Activated naive CD4-positive, alpha-beta T cell treated with anti-CD3 and anti-CD28 coated beads, Interleukin-2, amount 10 ng/mL, durations not matched to agents 7 days and 5 days (primary cell): ENCODE measurements around the gene PUM1.

Experiments
- CTCF ChIA-PET: fragments of 350-600 bp; sonication (Branson Sonifier 250); formaldehyde crosslinking; loops from one replicate; lab custom pipeline; 2021; ENCODE audit warnings: antibody characterized with exemption; lab: Charles Lee
- DNase-seq: peaks from one replicate; pipeline ENCODE4 v3.0.0-alpha.2; 2020
- H3K27ac Mint-ChIP-seq: one replicate; pipeline ENCODE4 v1.8.0; 2021; ENCODE audit warnings: mild to moderate bottlenecking, moderate library complexity, mixed read lengths
- H3K27me3 Mint-ChIP-seq: one replicate; pipeline ENCODE4 v1.8.0; 2021; ENCODE audit warnings: mild to moderate bottlenecking, mixed read lengths
- H3K36me3 Mint-ChIP-seq: one replicate; pipeline ENCODE4 v1.8.0; 2021; ENCODE audit warnings: mixed read lengths
- H3K4me1 Mint-ChIP-seq: one replicate; pipeline ENCODE4 v1.8.0; 2021; ENCODE audit warnings: mixed read lengths
- H3K4me3 Mint-ChIP-seq: one replicate; pipeline ENCODE4 v1.8.0; 2021; ENCODE audit warnings: mild to moderate bottlenecking, moderate library complexity, mixed read lengths
- H3K9me3 Mint-ChIP-seq: one replicate; pipeline ENCODE4 v1.8.0; 2021; ENCODE audit warnings: mixed read lengths

Gene PUM1

GRCh38 chr1:30907481-30908315, 157.8 kb downstream of the PUM1 start:
- no peaks in the 10 kb centered on the region for H3K9me3 Mint-ChIP-seq
- H3K27ac Mint-ChIP-seq, result no peak overlapping the region
- CTCF ChIA-PET, result interaction anchor here (1.3 kb wide), 1 partner anchor 187 kb away, joined by 3 read pairs; no protein-coding TSS in a partner anchor
- H3K4me1 Mint-ChIP-seq, result peaks cover 14% of the 10 kb centered on the region
- DNase-seq, result no peak
- peaks cover 79% of the 10 kb centered on the region for H3K27me3 Mint-ChIP-seq
- H3K4me3 Mint-ChIP-seq, result peak overlapping the region; percentile 69
- H3K36me3 Mint-ChIP-seq, result no peaks in the 10 kb centered on the region

GRCh38 chr1:30906631-30907441, 158.7 kb downstream of the PUM1 start:
- Mint-ChIP-seq H3K36me3 (no peaks in the 10 kb centered on the region), H3K27me3 (peaks cover 81% of the 10 kb centered on the region), H3K4me1 (peaks cover 14% of the 10 kb centered on the region), H3K9me3 (no peaks in the 10 kb centered on the region), H3K4me3 (peak overlapping the region; percentile 69), H3K27ac (no peak overlapping the region)
- CTCF ChIA-PET, result interaction anchor here (1.3 to 2.3 kb wide), 2 partner anchors 125 to 186 kb away, joined by 3 to 5 read pairs; no protein-coding TSS in a partner anchor
- no peak for DNase-seq

- H3K9me3 Mint-ChIP-seq, result no peaks in the 10 kb centered on the region
- peaks cover 77% of the 10 kb centered on the region for H3K27me3 Mint-ChIP-seq
- CTCF ChIA-PET, result interaction anchor here (1.3 to 2.3 kb wide), 3 partner anchors 104 to 185 kb away, joined by 3 to 12 read pairs (median 5); no protein-coding TSS in a partner anchor
- H3K36me3 Mint-ChIP-seq, result no peaks in the 10 kb centered on the region
- H3K27ac Mint-ChIP-seq, result no peak overlapping the region
- no peak overlapping the region for H3K4me3 Mint-ChIP-seq
- no peak for DNase-seq
- peaks cover 14% of the 10 kb centered on the region for H3K4me1 Mint-ChIP-seq
Measured at GRCh38 chr1:30905916-30906620, 159.4 kb downstream of the PUM1 start.

GRCh38 chr1:30905403-30905802, 160.1 kb downstream of the PUM1 start:
- CTCF ChIA-PET, result interaction anchor here (1.8 to 2.3 kb wide), 3 partner anchors 103 to 184 kb away, joined by 5 to 12 read pairs (median 5); no protein-coding TSS in a partner anchor
- Mint-ChIP-seq H3K27me3 (peaks cover 73% of the 10 kb centered on the region), H3K36me3 (no peaks in the 10 kb centered on the region), H3K4me3 (no peak overlapping the region), H3K27ac (no peak overlapping the region), H3K9me3 (no peaks in the 10 kb centered on the region), H3K4me1 (peaks cover 14% of the 10 kb centered on the region)
- DNase-seq, result no peak

GRCh38 chr1:30904962-30905335, 160.6 kb downstream of the PUM1 start:
- DNase-seq, result no peak
- Mint-ChIP-seq H3K4me1 (peaks cover 14% of the 10 kb centered on the region), H3K36me3 (no peaks in the 10 kb centered on the region), H3K4me3 (no peak overlapping the region), H3K27ac (no peak overlapping the region), H3K27me3 (peaks cover 69% of the 10 kb centered on the region), H3K9me3 (no peaks in the 10 kb centered on the region)
- CTCF ChIA-PET, result interaction anchor here (0.7 to 2.3 kb wide), 6 partner anchors 24 to 184 kb away, joined by 3 to 12 read pairs (median 4); no protein-coding TSS in a partner anchor

- Mint-ChIP-seq H3K4me3 (no peak overlapping the region), H3K27me3 (peaks cover 63% of the 10 kb centered on the region), H3K27ac (no peak overlapping the region), H3K9me3 (no peaks in the 10 kb centered on the region), H3K36me3 (no peaks in the 10 kb centered on the region), H3K4me1 (peaks cover 11% of the 10 kb centered on the region)
- DNase-seq, result no peak
- CTCF ChIA-PET, result interaction anchor here (0.5 to 2.3 kb wide), 7 partner anchors 9 to 183 kb away, joined by 3 to 12 read pairs (median 3); no protein-coding TSS in a partner anchor
Measured at GRCh38 chr1:30904191-30904961, 161.1 kb downstream of the PUM1 start.

- no peak for DNase-seq
- H3K4me1 Mint-ChIP-seq, result peaks cover 6% of the 10 kb centered on the region
- peaks cover 59% of the 10 kb centered on the region for H3K27me3 Mint-ChIP-seq
- H3K27ac Mint-ChIP-seq, result no peak overlapping the region
- H3K4me3 Mint-ChIP-seq, result no peak overlapping the region
- H3K36me3 Mint-ChIP-seq, result no peaks in the 10 kb centered on the region
- CTCF ChIA-PET, result interaction anchor here (1.0 kb wide), 1 partner anchor 120 kb away, joined by 3 read pairs; no protein-coding TSS in a partner anchor
- H3K9me3 Mint-ChIP-seq, result no peaks in the 10 kb centered on the region
Measured at GRCh38 chr1:30903343-30904034, 162.0 kb downstream of the PUM1 start.

- CTCF ChIA-PET, result no interaction called here
- peak; percentile 15 for DNase-seq
- peaks cover 55% of the 10 kb centered on the region for H3K27me3 Mint-ChIP-seq
Measured at GRCh38 chr1:30902593-30903290, 162.8 kb downstream of the PUM1 start.

GRCh38 chr1:30901798-30902581, 163.5 kb downstream of the PUM1 start:
- DNase-seq, result peak; percentile 19
- Mint-ChIP-seq H3K36me3 (no peaks in the 10 kb centered on the region), H3K27me3 (peaks cover 48% of the 10 kb centered on the region), H3K9me3 (no peaks in the 10 kb centered on the region), H3K4me3 (no peak overlapping the region), H3K4me1 (no peaks in the 10 kb centered on the region), H3K27ac (no peak overlapping the region)
- CTCF ChIA-PET, result interaction anchor here (1.4 kb wide), 1 partner anchor 100 kb away, joined by 3 read pairs; no protein-coding TSS in a partner anchor

More at GRCh38 chr1:30902593-30903290, 162.8 kb downstream of the PUM1 start:
- H3K36me3 Mint-ChIP-seq, result no peaks in the 10 kb centered on the region
- no peaks in the 10 kb centered on the region for H3K9me3 Mint-ChIP-seq
- H3K27ac Mint-ChIP-seq, result no peak overlapping the region
- H3K4me1 Mint-ChIP-seq, result peaks cover 5% of the 10 kb centered on the region
- no peak overlapping the region for H3K4me3 Mint-ChIP-seq

- H3K4me3 Mint-ChIP-seq, result no peak overlapping the region
- H3K36me3 Mint-ChIP-seq, result no peaks in the 10 kb centered on the region
- H3K4me1 Mint-ChIP-seq, result no peaks in the 10 kb centered on the region
- CTCF ChIA-PET, result interaction anchor here (1.4 kb wide), 1 partner anchor 99 kb away, joined by 3 read pairs; no protein-coding TSS in a partner anchor
- peaks cover 38% of the 10 kb centered on the region for H3K27me3 Mint-ChIP-seq
- no peak overlapping the region for H3K27ac Mint-ChIP-seq
- no peak for DNase-seq
- H3K9me3 Mint-ChIP-seq, result no peaks in the 10 kb centered on the region
Measured at GRCh38 chr1:30900931-30901560, 164.5 kb downstream of the PUM1 start.

- CTCF ChIA-PET, result interaction anchor here (1.4 kb wide), 1 partner anchor 99 kb away, joined by 3 read pairs; no protein-coding TSS in a partner anchor
- no peaks in the 10 kb centered on the region for H3K4me1 Mint-ChIP-seq
- peaks cover 34% of the 10 kb centered on the region for H3K27me3 Mint-ChIP-seq
- no peaks in the 10 kb centered on the region for H3K9me3 Mint-ChIP-seq
- DNase-seq, result no peak
- H3K4me3 Mint-ChIP-seq, result no peak overlapping the region
- no peak overlapping the region for H3K27ac Mint-ChIP-seq
- no peaks in the 10 kb centered on the region for H3K36me3 Mint-ChIP-seq
Measured at GRCh38 chr1:30900486-30900885, 165.0 kb downstream of the PUM1 start.
